Fibroblast of skin of left biceps (primary cell): ENCODE measurements around the gene FBXL3.

Source experiments
- DNase-seq, 2 experiments: peaks; one replicate each; pipeline ENCODE4 v3.0.0-alpha.2; 2013; ENCODE audit warnings: low read depth in 2 of 2

Gene FBXL3

GRCh38 chr13:77026861-77027621 is at the start of gene FBXL3:
FBXL3 (minus strand) TSS chr13:77027159; CDS start chr13:77021860, 5,299 bp downstream.
- DNase-seq = peak; percentile 85 to 88

GRCh38 chr13:77067519-77067918 is 40.6 kb upstream of the FBXL3 start:
- no peak for DNase-seq

GRCh38 chr13:77065461-77066147 is 38.6 kb upstream of the FBXL3 start:
- no peak for DNase-seq

- no peak for DNase-seq
These were observed 35.1 kb upstream of the FBXL3 start for GRCh38 chr13:77062097-77062496.

- DNase-seq = no peak
These were observed 34.4 kb upstream of the FBXL3 start for GRCh38 chr13:77061362-77061761.

GRCh38 chr13:77056886-77057285 is 29.9 kb upstream of the FBXL3 start:
- DNase-seq = no peak

- DNase-seq = no peak
These were observed 29.4 kb upstream of the FBXL3 start for GRCh38 chr13:77056382-77056781.

GRCh38 chr13:77055158-77055557 is 28.2 kb upstream of the FBXL3 start:
- DNase-seq = no peak

GRCh38 chr13:77053192-77053591 is 26.2 kb upstream of the FBXL3 start:
- DNase-seq = no peak

GRCh38 chr13:77048681-77049080 is 21.7 kb upstream of the FBXL3 start:
- DNase-seq = no peak

- no peak for DNase-seq
These were observed 20.8 kb upstream of the FBXL3 start for GRCh38 chr13:77047649-77048343.

GRCh38 chr13:77042566-77043177 is 15.7 kb upstream of the FBXL3 start:
- no peak for DNase-seq

GRCh38 chr13:77040835-77041234 is 13.9 kb upstream of the FBXL3 start:
- DNase-seq = no peak

- no peak for DNase-seq
These were observed 13.1 kb upstream of the FBXL3 start for GRCh38 chr13:77040076-77040475.

GRCh38 chr13:77038907-77039480 is 12.0 kb upstream of the FBXL3 start:
- DNase-seq = peak; percentile 41 to 52

- no peak for DNase-seq
These were observed 9.3 kb upstream of the FBXL3 start for GRCh38 chr13:77036279-77036678.

- DNase-seq = no peak
These were observed 7.9 kb upstream of the FBXL3 start for GRCh38 chr13:77034881-77035280.

GRCh38 chr13:77033717-77034302 is 6.9 kb upstream of the FBXL3 start:
- DNase-seq = no peak

- DNase-seq = no peak
These were observed 4.8 kb upstream of the FBXL3 start for GRCh38 chr13:77031656-77032243.

GRCh38 chr13:77029436-77029835 is 2.5 kb upstream of the FBXL3 start:
- DNase-seq = no peak

- no peak for DNase-seq
These were observed 1.2 kb upstream of the FBXL3 start for GRCh38 chr13:77028202-77028601.
